GM21528 (cell line): ENCODE measurements around the gene MAPK8IP1.
"Not testable (repeated sequence)": the region's sequence is repeated elsewhere in the genome, so short reads cannot be mapped to it uniquely, and the experiment has no call there.

ENCODE experiments used
- ATAC-seq: cut with Tn5 transposase; IDR thresholded peaks from one replicate; pipeline ENCODE4 v1.9.1; 2021; ENCODE audit warnings: mild to moderate bottlenecking, moderate library complexity; ENCODE audit not compliant: unreplicated experiment, low FRiP score

MAPK8IP1 gene

GRCh38 chr11:45885274-45885920, at the start of gene MAPK8IP1:
TSS of gene MAPK8IP1 (plus strand) at chr11:45885651. CDS start at chr11:45885821, 170 bp downstream.
- peak; percentile 62 for ATAC-seq

DNA sequence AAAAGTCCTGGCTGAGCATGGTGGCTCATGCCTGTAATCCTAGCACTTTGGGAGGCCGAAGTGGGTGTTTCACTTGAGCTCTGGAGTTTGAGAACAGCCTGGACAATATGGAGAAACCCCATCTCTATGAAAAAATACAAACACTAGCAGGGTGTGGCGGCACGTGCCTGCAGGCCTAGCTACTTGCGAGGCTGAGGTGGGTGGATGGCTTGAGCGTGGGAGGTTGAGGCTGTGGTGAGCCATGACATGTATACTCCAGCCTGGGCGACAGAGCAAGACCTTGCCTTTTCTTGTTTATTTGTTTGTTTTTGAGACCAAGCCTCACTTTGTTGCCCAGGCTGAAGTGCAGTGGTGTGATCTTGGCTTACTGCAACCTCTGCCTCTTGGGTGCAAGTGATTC, 46.2 kb upstream of the MAPK8IP1 start:
- no peak for ATAC-seq

DNA sequence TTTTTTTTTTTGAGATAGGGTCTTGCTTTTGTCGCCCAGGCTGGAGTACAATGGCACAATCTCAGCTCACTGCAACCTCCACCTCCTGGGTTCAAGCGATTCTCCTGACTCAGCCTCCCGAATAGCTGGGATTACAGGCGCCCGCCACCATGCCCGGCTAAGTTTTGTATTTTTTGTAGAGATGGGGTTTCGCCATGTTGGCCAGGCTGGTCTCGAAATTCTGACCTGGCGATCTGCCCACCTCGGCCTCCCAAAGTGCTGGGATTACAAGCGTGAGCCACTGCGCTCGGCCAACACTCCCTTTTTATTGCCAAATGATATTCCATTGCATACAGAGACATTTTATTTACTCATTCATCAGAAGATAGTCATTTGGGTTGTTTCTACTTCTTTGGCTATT, 45.2 kb upstream of the MAPK8IP1 start:
- ATAC-seq = not testable (repeated sequence)

GRCh38 chr11:45843158-45843924, 42.1 kb upstream of the MAPK8IP1 start:
- ATAC-seq = no peak

DNA sequence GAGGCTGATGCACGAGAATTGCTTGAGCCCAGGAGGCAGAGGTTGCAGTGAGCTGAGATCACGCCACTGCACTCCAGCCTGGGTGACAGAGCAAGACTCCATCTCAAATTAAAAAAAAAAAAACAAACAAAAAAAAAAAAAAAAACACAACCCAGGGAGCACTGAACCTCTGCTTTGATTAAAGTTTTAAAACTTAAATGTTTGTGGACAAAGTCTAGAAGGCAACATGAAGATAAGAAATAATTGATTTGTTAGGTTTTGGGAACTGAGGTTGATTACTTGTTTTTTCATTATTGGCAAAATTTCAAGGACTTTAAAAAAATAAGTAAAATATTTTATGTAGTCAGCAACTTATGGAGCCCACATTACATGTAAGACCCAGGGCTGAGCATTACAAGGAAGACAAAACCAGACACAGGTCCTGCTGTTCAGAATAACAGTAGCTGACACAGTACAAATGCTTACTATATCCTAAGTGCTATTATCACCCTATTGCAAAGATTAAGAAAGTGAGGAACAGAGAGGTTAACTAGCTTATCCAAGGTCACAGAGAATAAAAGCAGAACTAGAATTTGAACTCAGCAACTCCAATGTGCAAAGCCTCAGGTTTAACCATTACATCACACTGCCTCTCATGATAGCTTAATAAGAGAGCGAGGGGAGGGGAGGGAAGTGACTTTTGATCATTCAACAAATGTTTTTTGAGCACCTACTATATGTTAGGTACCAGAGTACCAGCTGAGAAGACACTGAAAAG, 40.5 kb upstream of the MAPK8IP1 start:
- no peak for ATAC-seq

GRCh38 chr11:45846174-45846675, 39.2 kb upstream of the MAPK8IP1 start:
- no peak for ATAC-seq

GRCh38 chr11:45846974-45847910, 38.2 kb upstream of the MAPK8IP1 start, which contains the start of gene CRY2:
TSS of gene CRY2 (plus strand) at chr11:45847475. CDS start at chr11:45847491, 16 bp downstream.
- ATAC-seq = peak; percentile 90

DNA sequence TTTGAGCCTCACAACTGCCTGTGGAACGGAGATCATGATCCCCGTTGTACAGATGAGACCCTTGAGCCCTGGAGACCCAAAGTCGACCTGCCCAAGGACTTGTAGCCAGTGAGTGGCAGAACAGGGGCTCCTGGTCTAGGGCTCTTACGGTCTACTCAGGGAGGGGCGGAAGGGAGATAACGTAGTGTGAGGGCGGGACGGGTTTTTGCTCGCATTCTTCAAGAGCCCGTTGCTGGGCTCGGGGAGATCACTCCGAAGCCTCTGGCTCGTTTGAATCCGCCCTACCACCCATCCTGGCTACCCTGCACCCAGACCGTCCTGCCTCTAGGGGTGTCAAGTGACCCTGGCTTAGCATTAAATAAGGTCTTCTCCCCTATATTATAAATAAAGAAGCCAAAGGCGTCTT, 37.5 kb upstream of the MAPK8IP1 start:
- peak; percentile 17 for ATAC-seq

GRCh38 chr11:45848654-45849081, 36.8 kb upstream of the MAPK8IP1 start:
- no peak for ATAC-seq

DNA sequence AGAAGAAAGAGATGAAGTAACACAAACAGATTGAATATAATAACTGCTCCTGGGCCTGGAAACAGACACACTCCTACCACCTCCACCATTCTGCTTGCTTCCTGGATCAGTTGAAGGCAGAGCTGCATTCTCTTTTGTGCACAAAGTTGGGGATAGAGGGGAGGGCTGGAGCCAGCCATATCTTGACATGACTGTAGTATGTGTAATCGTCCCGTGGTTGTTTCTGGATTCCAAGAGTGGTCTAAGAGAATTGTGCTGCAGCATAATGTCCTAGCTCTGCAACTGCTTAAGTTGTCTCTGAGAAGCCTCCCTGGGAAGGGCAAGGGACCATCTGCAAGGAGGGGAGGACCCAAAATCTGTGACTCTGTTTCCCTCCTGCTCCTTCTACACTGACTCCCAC, 35.0 kb upstream of the MAPK8IP1 start:
- no peak for ATAC-seq

DNA sequence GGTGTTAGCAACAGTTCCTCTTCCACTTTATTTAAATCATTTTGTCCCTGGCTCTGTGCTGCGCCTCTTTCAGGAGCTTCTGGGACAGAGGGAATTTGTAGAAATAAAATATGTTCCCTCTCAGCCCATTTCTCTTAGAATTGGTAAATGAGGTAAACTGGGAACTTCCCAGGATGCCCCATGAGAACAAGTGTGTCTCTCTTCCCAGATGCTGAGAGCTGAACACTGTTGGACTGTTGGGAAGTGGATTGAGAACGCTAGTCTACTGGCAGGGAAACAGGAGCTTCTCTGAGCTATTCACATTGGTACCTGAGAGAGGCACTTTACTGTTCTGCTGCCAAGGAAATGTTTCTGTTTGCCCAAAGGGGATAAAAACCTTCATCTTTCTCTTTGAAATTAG, 34.2 kb upstream of the MAPK8IP1 start:
- no peak for ATAC-seq

GRCh38 chr11:45852018-45852711, 33.3 kb upstream of the MAPK8IP1 start:
- no peak for ATAC-seq

DNA sequence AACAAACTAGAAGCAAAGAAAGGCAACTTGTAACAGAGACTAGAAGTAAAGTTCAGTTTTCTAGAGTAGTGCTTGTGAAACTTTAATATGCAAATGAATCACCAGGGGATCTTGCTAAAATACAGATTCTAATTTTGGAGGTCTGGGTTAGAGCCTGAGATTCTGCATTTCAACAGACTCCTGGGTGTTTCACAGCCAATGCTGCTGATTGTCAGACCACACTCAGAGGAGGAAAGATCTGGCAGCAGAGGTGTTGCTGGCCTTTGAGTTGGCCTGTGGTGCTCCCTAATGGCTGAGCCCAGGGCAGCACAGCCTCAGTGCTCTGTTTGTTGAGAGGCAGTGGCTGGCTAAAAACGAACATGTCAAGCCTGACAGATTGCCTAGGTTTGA, 32.7 kb upstream of the MAPK8IP1 start:
- no peak for ATAC-seq

DNA sequence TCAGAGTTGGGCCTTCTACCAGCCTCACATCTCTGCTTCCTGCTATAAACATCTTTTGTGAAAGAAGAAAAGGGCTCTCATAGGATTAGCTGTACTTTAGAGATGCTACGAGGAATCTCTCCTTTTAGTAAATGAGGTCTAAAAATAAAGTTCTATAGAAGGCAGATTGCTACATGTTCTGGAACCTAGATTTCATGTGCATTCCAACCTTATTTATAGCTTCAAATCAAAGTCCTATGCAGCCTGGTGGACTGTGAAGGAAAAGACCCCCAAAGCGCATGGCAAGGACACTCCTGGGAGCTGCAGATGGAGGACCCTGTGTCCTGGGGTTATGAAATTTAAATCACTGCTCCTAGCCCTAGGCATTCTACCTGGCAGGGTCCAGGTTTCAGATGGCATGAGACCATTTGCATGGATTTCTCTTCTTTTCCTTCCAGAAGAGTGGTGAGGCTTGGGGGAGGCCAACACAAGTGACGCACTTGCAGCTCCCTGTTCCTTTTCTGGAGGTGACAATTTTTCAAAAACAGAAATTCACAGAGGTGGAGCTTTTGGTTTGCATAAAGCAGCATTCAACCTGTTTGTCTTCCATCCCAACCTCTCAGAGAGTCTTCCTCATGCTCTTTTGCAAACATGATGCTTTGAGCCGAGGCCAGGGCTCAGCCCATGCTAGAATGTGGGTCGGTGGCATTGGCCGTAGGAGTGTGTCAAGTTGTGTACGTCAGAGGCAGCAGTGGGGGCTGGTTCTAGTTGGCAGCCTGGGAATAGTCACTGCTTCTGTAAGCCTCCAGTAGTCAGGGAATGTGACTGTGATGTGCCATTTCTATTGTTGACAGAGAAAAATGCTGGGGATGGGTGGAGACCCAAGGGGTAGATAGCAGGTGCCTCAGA, 31.9 kb upstream of the MAPK8IP1 start:
- ATAC-seq = no peak

DNA sequence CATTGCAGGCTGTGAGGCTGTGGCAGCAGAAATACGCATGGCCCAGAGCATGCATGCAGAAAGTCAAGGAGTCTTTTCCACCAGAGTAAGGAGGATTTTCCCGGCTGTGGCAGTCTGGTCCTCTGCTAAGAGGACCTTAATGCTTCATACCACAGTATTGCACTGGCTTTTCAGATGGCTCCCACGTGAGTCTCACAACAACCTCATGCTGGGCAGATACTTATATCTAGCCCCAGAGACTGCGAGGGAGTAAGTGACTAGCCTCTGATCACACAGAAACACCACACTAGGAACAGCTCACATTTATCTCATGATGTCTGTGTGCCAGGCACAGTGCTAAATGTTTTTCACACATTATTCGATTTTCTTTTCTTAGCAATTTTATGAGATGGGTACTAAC, 30.1 kb upstream of the MAPK8IP1 start:
- ATAC-seq = no peak

DNA sequence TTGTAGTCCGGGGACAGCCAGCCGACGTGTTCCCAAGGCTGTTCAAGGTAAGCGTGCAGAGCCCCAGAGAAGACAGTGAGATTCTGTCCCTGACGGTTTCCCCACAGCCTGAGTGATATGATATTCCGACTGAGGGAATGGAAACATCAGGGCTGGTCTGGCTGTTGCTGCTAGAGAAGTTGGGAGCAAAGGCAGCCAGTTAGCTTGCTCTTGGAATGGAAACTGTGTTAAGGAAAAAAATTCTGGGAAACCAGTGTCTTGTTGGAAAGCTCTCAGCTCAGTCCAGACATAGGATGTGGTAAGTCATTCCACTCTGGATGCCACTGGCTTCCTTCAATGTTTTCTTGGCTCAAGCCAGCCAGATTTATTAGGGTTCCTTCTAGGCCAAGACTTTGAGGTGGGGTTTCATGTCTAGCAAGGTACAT, 29.4 kb upstream of the MAPK8IP1 start:
- ATAC-seq = no peak

GRCh38 chr11:45857961-45858474, 27.4 kb upstream of the MAPK8IP1 start:
- no peak for ATAC-seq

DNA sequence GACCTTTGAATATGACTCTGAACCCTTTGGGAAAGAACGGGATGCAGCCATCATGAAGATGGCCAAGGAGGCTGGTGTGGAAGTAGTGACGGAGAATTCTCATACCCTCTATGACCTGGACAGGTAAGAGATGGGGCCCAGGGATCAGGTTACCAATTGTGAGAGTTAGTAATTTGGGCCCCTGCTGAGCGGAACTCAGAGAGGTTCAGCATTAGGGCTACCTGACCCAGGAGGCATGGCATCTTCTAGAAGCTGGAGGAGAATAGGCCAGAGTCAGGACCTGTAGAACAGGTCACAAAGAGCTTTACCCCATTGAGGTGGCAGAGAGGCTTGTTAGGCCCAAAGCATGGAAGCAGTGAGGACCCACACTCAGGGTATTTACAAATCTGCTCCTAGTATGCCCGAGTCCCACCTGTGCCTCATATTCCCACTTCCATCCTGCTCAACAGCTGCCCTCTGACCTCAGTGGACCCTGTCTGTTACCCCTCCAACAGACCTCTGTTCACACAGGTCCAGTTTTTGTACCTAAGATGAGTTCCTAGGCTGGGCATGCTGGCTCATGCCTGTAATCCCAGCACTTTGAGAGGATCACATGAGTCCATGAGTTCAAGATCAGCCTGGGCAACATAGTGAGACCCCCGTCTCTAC, 26.6 kb upstream of the MAPK8IP1 start:
- no peak for ATAC-seq
